SKM-1 (cell line): ENCODE measurements around the gene PPIG.
"Not testable (repeated sequence)": the region's sequence is repeated elsewhere in the genome, so short reads cannot be mapped to it uniquely, and the experiment has no call there.

Experiments used
- DNase-seq: peaks from one replicate; lab custom pipeline; 2025; ENCODE audit not compliant: unreplicated experiment; lab: John Stamatoyannopoulos, UW

Gene PPIG

DNA sequence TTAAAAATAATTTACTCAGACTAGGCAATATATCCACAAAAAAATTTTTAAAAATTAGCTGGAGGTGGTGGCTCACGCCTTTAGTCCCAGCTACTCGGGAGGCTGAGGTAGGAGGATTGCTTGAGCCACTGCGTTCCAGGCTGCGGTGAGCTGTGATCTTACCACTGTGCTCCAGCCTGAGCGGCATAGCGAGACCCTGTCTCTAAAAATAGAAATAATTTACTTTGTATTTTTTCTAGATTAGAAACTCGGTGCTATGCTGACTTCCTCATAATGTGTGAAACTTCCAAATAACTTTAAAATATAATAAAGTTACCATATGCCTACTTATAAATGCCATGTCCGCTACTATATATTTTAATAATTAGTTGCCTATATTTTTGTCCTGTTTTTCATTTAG lies 6.7 kb downstream of the PPIG start:
- DNase-seq = no peak

- DNase-seq = not testable (repeated sequence)
These were observed 12.4 kb downstream of the PPIG start for GRCh38 chr2:169596546-169596945.

DNA sequence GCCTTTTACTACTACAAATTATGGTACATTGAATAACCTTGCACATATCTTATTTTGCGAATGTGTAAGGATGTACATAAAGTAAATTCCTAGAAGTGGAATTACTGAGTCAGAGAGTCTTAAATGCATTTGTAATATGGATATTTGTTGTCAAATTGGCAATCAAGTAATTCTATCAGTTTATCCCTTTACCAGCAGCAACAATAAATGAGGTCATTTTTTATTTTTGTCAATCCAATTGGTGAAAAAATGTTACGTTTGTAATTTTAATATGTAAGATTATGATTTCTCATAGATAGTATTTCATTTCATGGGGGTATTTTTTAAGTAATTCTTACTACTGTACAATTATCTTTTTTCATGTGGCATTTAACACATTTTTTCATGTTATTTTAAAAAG lies 14.8 kb downstream of the PPIG start:
- no peak for DNase-seq

- no peak for DNase-seq
These were observed 15.4 kb downstream of the PPIG start for GRCh38 chr2:169599568-169599967.

DNA sequence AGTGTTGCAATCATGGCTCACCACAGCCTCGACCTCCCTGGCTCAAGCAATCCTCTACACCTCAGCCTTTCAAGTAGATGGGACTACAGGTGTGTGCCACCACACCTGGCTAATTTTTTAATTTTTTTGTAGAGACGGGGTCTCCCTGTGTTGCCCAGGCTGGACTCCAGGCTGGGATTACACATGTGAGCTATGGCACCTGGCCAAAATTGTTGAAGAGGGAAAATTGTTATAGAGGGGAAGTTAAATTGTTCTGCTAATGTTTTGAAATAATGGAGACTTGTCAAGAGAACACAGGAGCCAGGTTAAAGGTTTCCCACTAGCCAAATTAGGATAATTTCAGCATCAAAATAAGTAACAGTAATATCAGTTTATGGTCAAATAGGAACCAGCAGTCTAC lies 25.1 kb downstream of the PPIG start:
- DNase-seq = no peak

DNA sequence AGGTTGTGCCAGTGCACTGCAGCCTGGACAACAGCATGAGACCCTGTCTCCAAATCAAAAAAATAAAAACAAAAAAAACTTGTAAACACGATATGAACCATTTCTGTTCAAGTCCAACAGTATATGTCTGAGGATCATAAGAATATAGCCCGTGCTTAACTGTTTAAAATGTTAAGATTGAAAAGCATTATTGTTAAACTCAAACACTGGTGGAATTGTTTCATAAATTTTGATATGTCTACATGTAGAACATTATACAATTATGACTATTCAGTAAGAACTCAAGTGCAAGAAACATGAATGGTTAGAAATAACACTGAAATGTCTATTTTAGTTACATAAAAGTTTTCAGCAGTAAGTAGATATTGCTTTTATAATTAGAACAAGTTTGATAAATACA lies 29.7 kb downstream of the PPIG start:
- DNase-seq = no peak

GRCh38 chr2:169615982-169616381 lies 31.8 kb downstream of the PPIG start:
- DNase-seq = not testable (repeated sequence)

GRCh38 chr2:169619946-169620345 lies 35.8 kb downstream of the PPIG start:
- DNase-seq = no peak

DNA sequence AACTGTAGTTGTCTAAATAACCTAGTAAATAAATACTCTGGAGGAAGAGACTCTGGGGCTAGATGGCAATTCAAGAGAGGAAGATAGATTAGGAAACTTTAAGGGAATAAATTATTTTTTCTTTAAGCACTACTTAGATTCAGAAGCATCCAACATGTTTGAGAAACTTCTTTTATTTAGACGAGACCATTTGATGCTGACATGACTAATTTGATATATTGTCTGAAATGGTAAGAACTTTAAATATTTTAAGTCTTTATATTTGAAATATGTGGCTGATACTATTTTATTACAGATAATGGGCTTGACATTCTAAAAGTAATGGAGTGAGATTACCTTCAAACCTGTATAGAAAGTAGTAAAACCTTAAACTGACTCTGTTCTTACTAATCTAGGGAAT lies 36.4 kb downstream of the PPIG start:
- DNase-seq = no peak

- DNase-seq = no peak
These were observed 39.1 kb downstream of the PPIG start for GRCh38 chr2:169623235-169623634.

GRCh38 chr2:169625781-169626180 lies 41.6 kb downstream of the PPIG start:
- no peak for DNase-seq

- no peak for DNase-seq
These were observed 52.4 kb downstream of the PPIG start for GRCh38 chr2:169636440-169637097.

GRCh38 chr2:169637620-169638019 lies 53.5 kb downstream of the PPIG start:
- DNase-seq = no peak

DNA sequence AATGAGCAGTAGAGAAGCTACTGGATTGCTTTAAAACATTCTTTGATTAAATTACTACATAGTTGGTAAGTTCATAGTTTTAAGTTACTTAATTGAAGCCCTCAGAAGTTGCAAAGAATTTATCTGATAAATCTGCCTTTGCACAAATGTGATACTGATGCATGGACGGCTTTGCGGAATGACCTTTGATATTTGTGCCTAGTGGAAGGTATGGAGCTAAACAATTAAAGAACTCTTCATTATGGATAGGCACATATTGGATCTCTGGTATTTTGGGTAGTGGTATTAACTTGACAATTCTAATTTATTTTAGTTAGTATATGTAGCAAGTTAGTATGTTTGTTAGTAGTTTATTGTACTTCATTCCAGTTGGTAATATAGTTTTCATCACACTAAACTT lies 56.0 kb downstream of the PPIG start:
- DNase-seq = no peak

DNA sequence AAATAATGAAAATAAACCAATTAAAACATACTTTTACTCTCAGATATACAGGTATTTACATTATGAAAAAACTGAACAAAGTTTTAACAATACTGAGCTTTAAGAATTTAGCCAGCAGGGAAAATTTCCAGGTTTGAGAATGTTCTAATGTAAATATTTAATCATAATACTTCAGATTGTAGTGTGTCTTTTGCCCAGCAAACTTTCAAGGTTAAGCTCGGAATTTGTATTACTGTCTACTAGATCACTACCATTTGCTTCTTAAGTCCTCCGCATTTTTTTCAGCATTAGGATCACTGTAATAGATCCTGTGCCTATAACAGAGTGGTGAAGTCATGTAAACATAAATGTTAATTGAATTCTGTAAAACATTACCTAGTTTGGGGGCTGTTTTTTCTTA lies 57.3 kb downstream of the PPIG start:
- no peak for DNase-seq

- no peak for DNase-seq
These were observed 60.0 kb downstream of the PPIG start for GRCh38 chr2:169644173-169644572.

GRCh38 chr2:169647496-169647895 lies 63.3 kb downstream of the PPIG start:
- no peak for DNase-seq

DNA sequence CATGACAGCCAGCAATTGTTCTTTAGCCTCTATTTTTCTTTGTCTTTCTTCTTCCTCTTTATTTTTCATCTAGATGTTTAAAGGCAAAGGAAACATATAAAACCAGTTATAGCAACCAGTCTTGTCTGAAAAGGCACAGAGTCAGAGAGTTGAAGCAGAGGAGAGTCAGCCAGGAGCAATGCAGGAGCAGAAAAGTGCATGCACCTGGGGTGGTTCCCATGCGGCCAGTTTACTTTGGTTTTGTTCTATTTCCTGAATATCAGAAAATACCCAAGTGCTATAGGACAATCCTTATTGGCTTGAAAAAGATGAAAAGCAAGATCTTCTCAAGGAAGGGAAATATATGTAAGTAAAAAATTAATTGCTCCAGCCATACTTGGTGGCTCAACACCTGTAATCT lies 65.1 kb downstream of the PPIG start:
- DNase-seq = no peak

GRCh38 chr2:169653636-169654035 lies 69.5 kb downstream of the PPIG start:
- DNase-seq = no peak

GRCh38 chr2:169656164-169656563 lies 72.0 kb downstream of the PPIG start:
- no peak for DNase-seq

DNA sequence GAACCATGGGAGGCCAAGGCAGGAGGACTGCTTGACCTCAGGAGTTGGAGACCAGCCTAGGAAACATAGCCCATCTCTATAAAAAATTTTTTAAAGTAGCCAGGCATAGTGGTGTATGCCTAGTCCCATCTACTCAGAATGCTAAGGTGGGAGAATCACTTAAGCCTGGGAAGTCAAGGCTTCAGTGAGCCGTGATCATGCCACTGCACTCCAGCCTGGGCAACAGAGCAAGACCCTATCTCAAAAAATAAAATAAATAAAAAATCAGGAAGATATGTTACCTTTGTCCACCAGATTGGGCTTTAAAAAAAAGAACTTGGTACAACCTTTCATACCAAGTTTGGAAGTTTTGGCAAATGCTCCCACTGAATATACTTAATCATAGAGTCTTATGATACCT lies 74.7 kb downstream of the PPIG start:
- DNase-seq = no peak

GRCh38 chr2:169659320-169659719 lies 75.2 kb downstream of the PPIG start:
- peak; percentile 77 for DNase-seq

- no peak for DNase-seq
These were observed 77.1 kb downstream of the PPIG start for GRCh38 chr2:169661265-169661664.

- no peak for DNase-seq
These were observed 78.6 kb downstream of the PPIG start for GRCh38 chr2:169662744-169663143.
